OCI-LY1 (cell line): Measurements from ENCODE around the gene FBLN2.

Experiments used
- H2AFZ ChIP-seq: fragments of 200-600 bp; sonication (generic), shearing (Covaris generic); 2 replicates; pipeline ENCODE4 v1.6.0; 2014; ENCODE audit warnings: antibody characterized with exemption, mild to moderate bottlenecking, low read length
- H3F3A ChIP-seq: fragments of 200-600 bp; sonication (generic), shearing (Covaris generic); 2 replicates; pipeline ENCODE4 v1.6.0; 2014; ENCODE audit warnings: mild to moderate bottlenecking, antibody characterized with exemption, low read length, moderate library complexity; ENCODE audit not compliant: insufficient read depth
- H3K27ac ChIP-seq: fragments of 200-600 bp; sonication (generic); 2 replicates; pipeline ENCODE4 v1.5.1; 2014; ENCODE audit warnings: low read length, mixed run types, mild to moderate bottlenecking, low read depth; ENCODE audit not compliant: poor library complexity, severe bottlenecking
- H3K27me3 ChIP-seq: fragments of 200-600 bp; sonication (generic); 2 replicates; pipeline ENCODE4 v1.6.0; 2014; ENCODE audit warnings: antibody characterized with exemption, mild to moderate bottlenecking, low read length, moderate library complexity; ENCODE audit not compliant: insufficient read depth
- H3K36me3 ChIP-seq: fragments of 200-600 bp; sonication (generic); 2 replicates; pipeline ENCODE4 v1.6.1; 2014; ENCODE audit warnings: mild to moderate bottlenecking, antibody characterized with exemption, low read length, moderate library complexity, mixed read lengths; ENCODE audit not compliant: insufficient read depth
- H3K4me1 ChIP-seq: fragments of 200-600 bp; sonication (generic); 2 replicates; pipeline ENCODE4 v1.5.1; 2014; ENCODE audit warnings: mild to moderate bottlenecking, low read length, moderate library complexity; ENCODE audit not compliant: insufficient read depth, severe bottlenecking
- H3K4me2 ChIP-seq: fragments of 200-600 bp; sonication (generic), shearing (Covaris generic); 2 replicates; pipeline ENCODE4 v1.6.1; 2014; ENCODE audit warnings: low read length
- H3K4me3 ChIP-seq: fragments of 200-600 bp; sonication (generic); 2 replicates; pipeline ENCODE4 v1.5.1; 2014; ENCODE audit warnings: low read length, low read depth, mild to moderate bottlenecking, mixed read lengths; ENCODE audit not compliant: poor library complexity, severe bottlenecking
- H3K79me2 ChIP-seq: fragments of 200-600 bp; shearing (Covaris generic); 2 replicates; pipeline ENCODE4 v1.6.1; 2016; ENCODE audit warnings: mixed run types, low read length, mixed read lengths; ENCODE audit not compliant: insufficient read depth
- H3K9ac ChIP-seq: fragments of 200-600 bp; sonication (generic), shearing (Covaris generic); 2 replicates; pipeline ENCODE4 v1.6.1; 2014; ENCODE audit warnings: mild to moderate bottlenecking, low read length, mixed read lengths
- H3K9me2 ChIP-seq: fragments of 200-600 bp; sonication (generic), shearing (Covaris generic); 2 replicates; pipeline ENCODE4 v1.6.1; 2014; ENCODE audit warnings: low read depth, mild to moderate bottlenecking, low read length, mixed read lengths
- H3K9me3 ChIP-seq: fragments of 200-600 bp; shearing (Covaris generic); 2 replicates; pipeline ENCODE4 v1.6.1; 2014; ENCODE audit warnings: low read length, mixed read lengths
- H4K20me1 ChIP-seq: fragments of 200-600 bp; sonication (generic), shearing (Covaris generic); 2 replicates; pipeline ENCODE4 v1.6.0; 2016; ENCODE audit warnings: mild to moderate bottlenecking, low read length; ENCODE audit not compliant: insufficient read depth
- CTCF ChIP-seq: fragments of 200-600 bp; sonication (generic), shearing (Covaris generic); IDR thresholded peaks from 2 replicates; pipeline ENCODE4 v1.5.1; 2017; ENCODE audit warnings: mild to moderate bottlenecking, antibody characterized with exemption, low read length, moderate library complexity, mixed read lengths
- EZH2 ChIP-seq: fragments of 200-600 bp; sonication (generic), shearing (Covaris generic); IDR thresholded peaks from 2 replicates; pipeline ENCODE4 v1.8.0; 2017; ENCODE audit warnings: borderline replicate concordance, mixed run types, mild to moderate bottlenecking, antibody characterized with exemption, low read length, moderate library complexity, mixed read lengths

Gene FBLN2

GRCh38 chr3:13543253-13543652, 5.7 kb upstream of the FBLN2 start:
- no peak overlapping the region for H3K9ac ChIP-seq
- no peaks in the 10 kb centered on the region for H3K9me2 ChIP-seq
- no peaks in the 10 kb centered on the region for H3F3A ChIP-seq
- no peak overlapping the region for H2AFZ ChIP-seq
- H3K27ac ChIP-seq, result no peak overlapping the region
- no peaks in the 10 kb centered on the region for H3K36me3 ChIP-seq
- no peaks in the 10 kb centered on the region for H3K79me2 ChIP-seq
- H3K4me2 ChIP-seq, result no peak overlapping the region
- no peak for TF ChIP-seq EZH2
- no peak for TF ChIP-seq CTCF
- H3K27me3 ChIP-seq, result 0 out of 2 replicates have a peak, but pooled peaks cover 4% of the 10 kb centered on the region
- no peaks in the 10 kb centered on the region for H3K9me3 ChIP-seq
- no peak overlapping the region for H3K4me3 ChIP-seq
- H4K20me1 ChIP-seq, result no peaks in the 10 kb centered on the region
- no peaks in the 10 kb centered on the region for H3K4me1 ChIP-seq

GRCh38 chr3:13544293-13544831, 4.6 kb upstream of the FBLN2 start:
- H3K79me2 ChIP-seq, result no peaks in the 10 kb centered on the region
- H3K36me3 ChIP-seq, result no peaks in the 10 kb centered on the region
- H3K4me1 ChIP-seq, result no peaks in the 10 kb centered on the region
- H3K4me3 ChIP-seq, result no peak overlapping the region
- H3K9me2 ChIP-seq, result no peaks in the 10 kb centered on the region
- H3K9me3 ChIP-seq, result no peaks in the 10 kb centered on the region
- no peak for TF ChIP-seq CTCF
- H4K20me1 ChIP-seq, result no peaks in the 10 kb centered on the region
- H2AFZ ChIP-seq, result no peak overlapping the region
- no peak overlapping the region for H3K4me2 ChIP-seq
- H3K27ac ChIP-seq, result no peak overlapping the region
- H3F3A ChIP-seq, result no peaks in the 10 kb centered on the region
- 0 out of 2 replicates have a peak, but pooled peaks cover 4% of the 10 kb centered on the region for H3K27me3 ChIP-seq
- no peak overlapping the region for H3K9ac ChIP-seq

- no peaks in the 10 kb centered on the region for H4K20me1 ChIP-seq
- TF ChIP-seq CTCF (no peak), EZH2 (no peak)
- no peaks in the 10 kb centered on the region for H3F3A ChIP-seq
- H2AFZ ChIP-seq, result no peak overlapping the region
- no peaks in the 10 kb centered on the region for H3K79me2 ChIP-seq
- no peak overlapping the region for H3K9ac ChIP-seq
- H3K36me3 ChIP-seq, result no peaks in the 10 kb centered on the region
- no peaks in the 10 kb centered on the region for H3K9me2 ChIP-seq
- H3K27me3 ChIP-seq, result 0 out of 2 replicates have a peak, but pooled peaks cover 4% of the 10 kb centered on the region
- no peaks in the 10 kb centered on the region for H3K4me1 ChIP-seq
- no peaks in the 10 kb centered on the region for H3K9me3 ChIP-seq
- no peak overlapping the region for H3K4me2 ChIP-seq
- H3K27ac ChIP-seq, result no peak overlapping the region
- no peak overlapping the region for H3K4me3 ChIP-seq
Observed at GRCh38 chr3:13544951-13545651, 3.8 kb upstream of the FBLN2 start.
